ENCODE results near the gene FBXL3. TPM values are rescaled to one million over a fixed set of nuclear protein-coding genes. Genes with fewer than 3 reads are reported as not detected.

Gene FBXL3
- total and polyA plus RNA-seq, 2 of the 4 experiments (the other 2 are of a cell fraction), result 15.3 to 43.6 TPM

- Histone ChIP-seq H3K36me3 (ENCODE audit: control insufficient read depth, insufficient read depth, low read length) (peaks cover 22% of the 10 kb centered on the region), H2BK20ac (ENCODE audit: low read depth, low read length) (no peak overlapping the region), H4K91ac (ENCODE audit: insufficient read depth, low read depth, low read length) (no peak overlapping the region), H3K27ac (ENCODE audit: insufficient read depth, low read length) (no peak overlapping the region), H4K8ac (ENCODE audit: low read depth in 2 of 2, low read length in 2 of 2) (no peak overlapping the region), H3K4ac (ENCODE audit: low read depth, low read length) (no peak overlapping the region), H3K23ac (ENCODE audit: low read depth, low read length) (no peak overlapping the region), H2AFZ (replicated peaks; ENCODE audit: low read length, poor library complexity) (no peak overlapping the region), H3K4me1 (ENCODE audit: control insufficient read depth, insufficient read depth, low read length) (no peaks in the 10 kb centered on the region), H3K14ac (replicated peaks; ENCODE audit: low read depth, low read length) (no peak overlapping the region), H2AK5ac (ENCODE audit: low read depth, low read length) (no peak overlapping the region), H3K4me3 (ENCODE audit: insufficient read depth, low read depth, low read length) (no peak overlapping the region), H3K18ac (ENCODE audit: low read depth, low read length) (no peak overlapping the region), H3K79me1 (ENCODE audit: low read depth in 1 of 2, low read length in 2 of 2) (no peaks in the 10 kb centered on the region; a peak in 1 of 4 replicates), H2BK120ac (ENCODE audit: low read depth, low read length) (no peak overlapping the region), H3K4me2 (ENCODE audit: low read depth, low read length) (no peak overlapping the region), H3K9me1 (ENCODE audit: insufficient read depth, low read length) (no peaks in the 10 kb centered on the region; the same call in 1 of the 2 replicates), H3K9me3 (ENCODE audit: control insufficient read depth, insufficient read depth, low read length) (no peaks in the 10 kb centered on the region), H4K20me1 (ENCODE audit: insufficient read depth, low read length) (no peaks in the 10 kb centered on the region), H2BK15ac (ENCODE audit: low read depth, low read length) (no peak overlapping the region), H3K9ac (ENCODE audit: low read depth, low read length) (no peak overlapping the region), H4K5ac (ENCODE audit: low read depth, low read length) (no peak overlapping the region), H3K27me3 (ENCODE audit: control insufficient read depth, insufficient read depth, low read length) (no peaks in the 10 kb centered on the region), H2BK5ac (ENCODE audit: low read depth, low read length, poor library complexity, severe bottlenecking) (no peak overlapping the region), H3K56ac (ENCODE audit: extremely low read depth, insufficient read depth, low read length) (no peak overlapping the region), H2AK9ac (replicated peaks; ENCODE audit: low read depth, low read length, poor library complexity) (no peak overlapping the region)
- ChIA-PET CTCF (no interaction called here), POLR2A (ENCODE audit: unreplicated experiment) (no interaction called here)
- WGBS, 2 experiments (ENCODE audit: extremely low coverage in 2 of 2, insufficient read length in 1 of 2), result no CpG with 5 or more reads among the region's 2 CpGs
- DNase-seq (no peak), ATAC-seq (ENCODE audit: low read depth) (no peak)
- TF ChIP-seq MXI1 (IDR thresholded peaks at IDR 0.05; ENCODE audit: borderline replicate concordance, low read depth, low read length), result no peak
- no peak for TF ChIP-seq MAFK (IDR thresholded peaks at IDR 0.05; ENCODE audit: low read depth, low read length)
- no peak for TF ChIP-seq NFE2L2 (IDR thresholded peaks at IDR 0.05; ENCODE audit: low read depth, low read length)
- no peak for TF ChIP-seq RCOR1 (IDR thresholded peaks at IDR 0.05; ENCODE audit: insufficient replicate concordance, low read length)
- no peak for TF ChIP-seq FOS (IDR thresholded peaks at IDR 0.05; ENCODE audit: low read depth, low read length)
- TF ChIP-seq, protein P1, sequence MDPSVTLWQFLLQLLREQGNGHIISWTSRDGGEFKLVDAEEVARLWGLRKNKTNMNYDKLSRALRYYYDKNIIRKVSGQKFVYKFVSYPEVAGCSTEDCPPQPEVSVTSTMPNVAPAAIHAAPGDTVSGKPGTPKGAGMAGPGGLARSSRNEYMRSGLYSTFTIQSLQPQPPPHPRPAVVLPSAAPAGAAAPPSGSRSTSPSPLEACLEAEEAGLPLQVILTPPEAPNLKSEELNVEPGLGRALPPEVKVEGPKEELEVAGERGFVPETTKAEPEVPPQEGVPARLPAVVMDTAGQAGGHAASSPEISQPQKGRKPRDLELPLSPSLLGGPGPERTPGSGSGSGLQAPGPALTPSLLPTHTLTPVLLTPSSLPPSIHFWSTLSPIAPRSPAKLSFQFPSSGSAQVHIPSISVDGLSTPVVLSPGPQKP (IDR thresholded peaks at IDR 0.05; ENCODE audit: borderline replicate concordance, low read depth, low read length), result no peak
- no peak for TF ChIP-seq BHLHE40 (IDR thresholded peaks at IDR 0.05; ENCODE audit: low read depth, low read length)
- TF ChIP-seq SMC3 (IDR thresholded peaks at IDR 0.05; ENCODE audit: low read depth, low read length), result no peak
- TF ChIP-seq RFX5 (IDR thresholded peaks at IDR 0.05; ENCODE audit: low read depth, low read length), result no peak
- no peak for TF ChIP-seq CEBPB (IDR thresholded peaks at IDR 0.05; ENCODE audit: low read depth, low read length)
- TF ChIP-seq POLR2A (IDR thresholded peaks at IDR 0.05; ENCODE audit: low read depth, low read length), result no peak
- TF ChIP-seq CTCF (conservative IDR thresholded peaks at IDR 0.05; ENCODE audit: low read depth, low read length), result no peak
- TF ChIP-seq USF2 (IDR thresholded peaks at IDR 0.05; ENCODE audit: low read depth, low read length), result no peak
- no peak for TF ChIP-seq RAD21 (IDR thresholded peaks at IDR 0.05; ENCODE audit: low read length)
- no peak for TF ChIP-seq MAZ (IDR thresholded peaks at IDR 0.05; ENCODE audit: borderline replicate concordance, low read depth, low read length)
- TF ChIP-seq CHD1 (IDR thresholded peaks at IDR 0.05; ENCODE audit: low read depth, low read length), result no peak
- dilution Hi-C loops (cut with HindIII; ENCODE audit: low sequenced_read_pairs, unreplicated experiment), result no loop called here
- in situ Hi-C loops (cut with MboI; ENCODE audit: low sequenced_read_pairs), result no loop called here
- no TSS peak for BruUV-seq (replicated peaks)
- intact Hi-C loops (cut with micrococcal nuclease), result no loop called here
These were observed 40.6 kb upstream of the FBXL3 start for GRCh38 chr13:77067519-77067918.
